ENCODE results near the gene FKBP7.
"Not testable (repeated sequence)": the region's sequence is repeated elsewhere in the genome, so short reads cannot be mapped to it uniquely, and the experiment has no call there.

The FKBP7 gene

DNA sequence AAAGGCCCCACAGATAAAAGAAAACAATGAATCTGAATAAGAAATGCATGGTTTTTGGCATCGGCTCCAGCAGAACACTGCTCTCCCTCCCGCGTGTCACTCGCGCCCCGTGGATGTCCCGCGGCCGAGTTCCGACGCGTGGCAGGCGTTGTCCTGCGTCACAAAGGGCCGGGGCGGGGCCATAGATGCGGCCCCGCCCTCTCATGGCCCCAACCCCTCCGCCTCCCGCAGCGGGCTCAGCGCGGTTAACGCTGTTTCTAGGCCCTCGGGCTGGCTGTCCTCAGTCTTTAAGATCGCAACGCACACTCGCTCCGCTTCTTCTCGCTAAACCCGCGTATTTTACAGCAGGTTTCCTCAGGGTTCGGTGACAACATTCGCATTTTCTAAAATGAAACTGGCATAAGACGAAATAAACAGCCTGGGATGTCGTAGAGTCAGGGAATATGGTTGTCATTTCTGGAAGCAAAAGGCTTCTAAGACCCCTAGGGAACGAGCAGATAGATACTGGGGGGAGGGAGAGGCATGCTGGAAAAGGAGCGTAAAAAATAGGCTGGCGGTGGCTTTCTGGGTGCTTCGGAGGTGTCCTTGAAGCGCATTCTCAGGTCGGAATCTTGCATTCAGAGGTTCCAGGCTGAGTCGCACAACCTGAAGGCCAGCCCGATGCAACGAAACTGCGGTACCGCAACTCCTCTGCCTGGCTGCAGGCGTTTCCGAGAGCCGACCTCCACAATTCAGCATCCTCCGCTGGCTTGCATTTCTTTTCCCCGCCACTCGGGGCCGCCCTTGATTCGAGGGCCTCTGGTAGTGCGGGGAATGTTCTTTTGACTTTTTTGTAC, at the start of gene FKBP7:
Gene FKBP7, minus strand, starts transcription at position 162 of the 836 bp plus-strand sequence. Its CDS starts 101 bp downstream, at position 61.
- peak within 1 kb of the TSS; percentile 92 for H3K27ac ChIP-seq (ENCODE audit: low read length)
- H3K9me3 ChIP-seq (ENCODE audit: control insufficient read depth in 1 of 2, low read length in 2 of 2) = no peaks in the 10 kb centered on the region
- H3K27me3 ChIP-seq (ENCODE audit: low read depth, low read length) = no peaks in the 10 kb centered on the region
- H3K4me3 ChIP-seq (ENCODE audit: low read depth in 1 of 2, low read length in 2 of 2) = peak within 1 kb of the TSS; percentile 72 to 88
- peaks cover 0 to 3% of the 10 kb centered on the region in 2 donors for H3K36me3 ChIP-seq (ENCODE audit: control insufficient read depth in 1 of 2, insufficient read depth in 2 of 2, low read length in 2 of 2)
- peaks cover 14 to 43% of the 10 kb centered on the region in 2 donors for H3K4me1 ChIP-seq (ENCODE audit: control insufficient read depth in 1 of 2, insufficient read depth in 2 of 2, low read length in 2 of 2)

GRCh38 chr2:178527592-178527991, 49.2 kb upstream of the FKBP7 start:
- H3K27me3 ChIP-seq (ENCODE audit: low read depth, low read length) = no peaks in the 10 kb centered on the region
- peaks cover 10 to 14% of the 10 kb centered on the region in 2 donors for H3K36me3 ChIP-seq (ENCODE audit: control insufficient read depth in 1 of 2, insufficient read depth in 2 of 2, low read length in 2 of 2)
- H3K9me3 ChIP-seq (ENCODE audit: control insufficient read depth in 1 of 2, low read length in 2 of 2) = no peaks in the 10 kb centered on the region
- no peak overlapping the region for H3K27ac ChIP-seq (ENCODE audit: low read length)
- H3K4me3 ChIP-seq (ENCODE audit: low read depth in 1 of 2, low read length in 2 of 2) = no peak overlapping the region
- no peaks in the 10 kb centered on the region for H3K4me1 ChIP-seq (ENCODE audit: control insufficient read depth in 1 of 2, insufficient read depth in 2 of 2, low read length in 2 of 2)

DNA sequence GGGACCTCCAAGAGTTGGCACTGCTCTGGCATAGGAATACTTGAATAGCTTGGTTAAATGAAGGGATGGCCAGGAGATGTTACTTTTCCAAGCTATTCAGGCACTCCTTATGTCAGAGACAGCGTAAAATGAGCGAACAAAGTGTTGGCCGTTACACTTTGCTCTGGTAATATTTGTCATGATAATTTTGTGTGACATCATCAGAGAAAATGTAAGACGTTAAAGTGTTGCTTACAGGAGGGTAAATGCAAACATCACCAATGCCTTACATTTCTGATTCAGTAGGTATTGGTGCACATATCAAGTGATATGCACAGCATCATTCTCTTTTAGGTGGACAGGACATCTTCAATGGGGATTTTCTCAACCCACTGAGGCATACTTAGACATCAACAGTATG, 47.9 kb upstream of the FKBP7 start:
- H3K27me3 ChIP-seq (ENCODE audit: low read depth, low read length) = no peaks in the 10 kb centered on the region
- peaks cover under 1 to 2% of the 10 kb centered on the region in 2 donors for H3K36me3 ChIP-seq (ENCODE audit: control insufficient read depth in 1 of 2, insufficient read depth in 2 of 2, low read length in 2 of 2)
- no peak overlapping the region for H3K4me3 ChIP-seq (ENCODE audit: low read depth in 1 of 2, low read length in 2 of 2)
- no peak overlapping the region for H3K27ac ChIP-seq (ENCODE audit: low read length)
- H3K9me3 ChIP-seq (ENCODE audit: control insufficient read depth in 1 of 2, low read length in 2 of 2) = no peaks in the 10 kb centered on the region
- H3K4me1 ChIP-seq (ENCODE audit: control insufficient read depth in 1 of 2, insufficient read depth in 2 of 2, low read length in 2 of 2) = no peaks in the 10 kb centered on the region

- H3K9me3 ChIP-seq (ENCODE audit: control insufficient read depth in 1 of 2, low read length in 2 of 2); H3K27ac ChIP-seq (ENCODE audit: low read length); H3K4me3 ChIP-seq (ENCODE audit: low read depth in 1 of 2, low read length in 2 of 2); H3K27me3 ChIP-seq (ENCODE audit: low read depth, low read length); H3K4me1 ChIP-seq (ENCODE audit: control insufficient read depth in 1 of 2, insufficient read depth in 2 of 2, low read length in 2 of 2); H3K36me3 ChIP-seq (ENCODE audit: control insufficient read depth in 1 of 2, insufficient read depth in 2 of 2, low read length in 2 of 2): not testable (repeated sequence)
Measured at GRCh38 chr2:178525460-178525859, 47.1 kb upstream of the FKBP7 start.

- H3K4me1 ChIP-seq (ENCODE audit: control insufficient read depth in 1 of 2, insufficient read depth in 2 of 2, low read length in 2 of 2); H3K36me3 ChIP-seq (ENCODE audit: control insufficient read depth in 1 of 2, insufficient read depth in 2 of 2, low read length in 2 of 2); H3K9me3 ChIP-seq (ENCODE audit: control insufficient read depth in 1 of 2, low read length in 2 of 2); H3K27ac ChIP-seq (ENCODE audit: low read length); H3K4me3 ChIP-seq (ENCODE audit: low read depth in 1 of 2, low read length in 2 of 2); H3K27me3 ChIP-seq (ENCODE audit: low read depth, low read length): not testable (repeated sequence)
Measured at GRCh38 chr2:178525010-178525409, 46.6 kb upstream of the FKBP7 start.

DNA sequence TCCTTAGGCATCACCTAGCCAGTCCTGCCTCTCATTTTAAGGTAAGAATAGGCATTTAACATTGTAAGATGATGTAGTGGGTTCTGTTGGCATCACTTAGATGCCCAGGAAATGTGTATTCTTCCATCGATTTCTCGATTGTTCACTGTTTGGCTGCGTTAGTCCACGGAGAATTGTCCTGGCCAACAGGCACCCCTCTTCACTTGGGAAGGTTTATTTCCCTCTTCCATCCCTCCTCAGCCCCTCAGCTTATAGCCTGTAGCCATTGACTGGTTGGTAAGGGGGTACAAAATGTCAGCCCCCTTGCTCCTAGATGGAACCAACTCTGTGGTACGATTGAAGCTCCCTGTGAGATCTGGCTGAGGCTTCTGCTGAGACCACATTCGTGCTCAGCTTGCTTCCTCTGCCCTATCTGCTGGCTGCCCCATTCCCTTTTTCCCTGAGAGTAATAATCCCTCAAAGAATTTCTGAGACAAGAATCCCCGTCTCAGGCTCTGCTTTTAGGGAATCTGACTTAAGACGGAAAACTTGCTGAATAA, 45.3 kb upstream of the FKBP7 start:
- peak overlapping the region; percentile 82 for H3K27ac ChIP-seq (ENCODE audit: low read length)
- H3K4me1 ChIP-seq (ENCODE audit: control insufficient read depth in 1 of 2, insufficient read depth in 2 of 2, low read length in 2 of 2) = no peaks in the 10 kb centered on the region
- H3K4me3 ChIP-seq (ENCODE audit: low read depth in 1 of 2, low read length in 2 of 2) = peak overlapping the region; percentile 81 to 88
- no peaks in the 10 kb centered on the region for H3K27me3 ChIP-seq (ENCODE audit: low read depth, low read length)
- no peaks in the 10 kb centered on the region for H3K9me3 ChIP-seq (ENCODE audit: control insufficient read depth in 1 of 2, low read length in 2 of 2)
- peaks cover 3 to 6% of the 10 kb centered on the region in 2 donors for H3K36me3 ChIP-seq (ENCODE audit: control insufficient read depth in 1 of 2, insufficient read depth in 2 of 2, low read length in 2 of 2)

GRCh38 chr2:178522950-178523595, 44.7 kb upstream of the FKBP7 start:
- no peaks in the 10 kb centered on the region for H3K4me1 ChIP-seq (ENCODE audit: control insufficient read depth in 1 of 2, insufficient read depth in 2 of 2, low read length in 2 of 2)
- peak overlapping the region; percentile 82 for H3K27ac ChIP-seq (ENCODE audit: low read length)
- H3K27me3 ChIP-seq (ENCODE audit: low read depth, low read length) = no peaks in the 10 kb centered on the region
- H3K9me3 ChIP-seq (ENCODE audit: control insufficient read depth in 1 of 2, low read length in 2 of 2) = no peaks in the 10 kb centered on the region
- H3K36me3 ChIP-seq (ENCODE audit: control insufficient read depth in 1 of 2, insufficient read depth in 2 of 2, low read length in 2 of 2) = peaks cover 9 to 12% of the 10 kb centered on the region in 2 donors
- peak overlapping the region; percentile 81 to 88 for H3K4me3 ChIP-seq (ENCODE audit: low read depth in 1 of 2, low read length in 2 of 2)

DNA sequence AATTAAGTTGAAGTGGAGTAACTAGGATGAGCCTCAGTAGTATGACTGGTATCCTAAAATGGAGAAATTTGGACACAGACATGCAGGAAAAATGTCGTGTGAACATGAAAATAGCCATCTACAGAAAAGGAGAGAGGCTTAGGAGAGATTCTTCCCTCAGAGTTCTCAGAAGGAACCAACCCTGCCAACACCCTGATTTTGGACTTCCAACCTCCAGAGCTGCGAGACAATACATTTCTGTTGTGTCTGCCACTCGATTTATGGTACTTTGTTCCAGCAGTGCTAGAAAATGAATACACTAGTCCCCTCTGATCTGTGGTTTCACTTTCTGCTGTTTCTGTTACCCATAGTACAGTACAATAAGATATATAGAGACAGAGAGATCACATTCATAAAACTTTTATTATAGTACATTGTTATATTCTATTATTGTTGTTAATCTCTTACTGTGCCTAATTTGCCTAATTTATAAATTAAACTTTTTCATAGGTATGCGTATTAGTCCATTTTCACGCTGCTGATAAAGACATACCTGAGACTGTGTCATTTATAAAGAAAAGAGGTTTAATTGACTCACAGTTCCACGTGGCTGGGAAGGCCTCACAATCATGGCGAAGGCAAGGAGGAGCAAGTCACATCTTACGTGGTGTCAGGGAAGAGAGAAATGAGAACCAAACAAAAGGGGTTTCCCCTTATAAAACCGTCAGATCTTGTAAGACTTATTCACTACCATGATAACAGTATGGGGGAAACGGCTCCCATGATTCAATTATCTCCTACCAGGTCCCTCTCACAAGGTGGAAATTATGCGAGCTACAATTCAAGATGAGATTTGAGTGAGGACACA, 43.1 kb upstream of the FKBP7 start:
- no peaks in the 10 kb centered on the region for H3K4me1 ChIP-seq (ENCODE audit: control insufficient read depth in 1 of 2, insufficient read depth in 2 of 2, low read length in 2 of 2)
- no peaks in the 10 kb centered on the region for H3K9me3 ChIP-seq (ENCODE audit: control insufficient read depth in 1 of 2, low read length in 2 of 2)
- H3K27ac ChIP-seq (ENCODE audit: low read length) = no peak overlapping the region
- no peak overlapping the region for H3K4me3 ChIP-seq (ENCODE audit: low read depth in 1 of 2, low read length in 2 of 2)
- no peaks in the 10 kb centered on the region for H3K27me3 ChIP-seq (ENCODE audit: low read depth, low read length)
- peaks cover 12 to 18% of the 10 kb centered on the region in 2 donors for H3K36me3 ChIP-seq (ENCODE audit: control insufficient read depth in 1 of 2, insufficient read depth in 2 of 2, low read length in 2 of 2)

GRCh38 chr2:178517496-178517895, 39.1 kb upstream of the FKBP7 start:
- no peaks in the 10 kb centered on the region for H3K4me1 ChIP-seq (ENCODE audit: control insufficient read depth in 1 of 2, insufficient read depth in 2 of 2, low read length in 2 of 2)
- H3K4me3 ChIP-seq (ENCODE audit: low read depth in 1 of 2, low read length in 2 of 2) = no peak overlapping the region
- no peak overlapping the region for H3K27ac ChIP-seq (ENCODE audit: low read length)
- H3K36me3 ChIP-seq (ENCODE audit: control insufficient read depth in 1 of 2, insufficient read depth in 2 of 2, low read length in 2 of 2) = peaks cover 12 to 22% of the 10 kb centered on the region in 2 donors
- H3K9me3 ChIP-seq (ENCODE audit: control insufficient read depth in 1 of 2, low read length in 2 of 2) = no peaks in the 10 kb centered on the region
- H3K27me3 ChIP-seq (ENCODE audit: low read depth, low read length) = no peaks in the 10 kb centered on the region

GRCh38 chr2:178514664-178515063, 36.3 kb upstream of the FKBP7 start:
- peaks cover 17 to 37% of the 10 kb centered on the region in 2 donors for H3K36me3 ChIP-seq (ENCODE audit: control insufficient read depth in 1 of 2, insufficient read depth in 2 of 2, low read length in 2 of 2)
- no peaks in the 10 kb centered on the region for H3K27me3 ChIP-seq (ENCODE audit: low read depth, low read length)
- H3K4me1 ChIP-seq (ENCODE audit: control insufficient read depth in 1 of 2, insufficient read depth in 2 of 2, low read length in 2 of 2) = no peaks in the 10 kb centered on the region
- H3K4me3 ChIP-seq (ENCODE audit: low read depth in 1 of 2, low read length in 2 of 2) = no peak overlapping the region
- no peaks in the 10 kb centered on the region for H3K9me3 ChIP-seq (ENCODE audit: control insufficient read depth in 1 of 2, low read length in 2 of 2)
- no peak overlapping the region for H3K27ac ChIP-seq (ENCODE audit: low read length)

DNA sequence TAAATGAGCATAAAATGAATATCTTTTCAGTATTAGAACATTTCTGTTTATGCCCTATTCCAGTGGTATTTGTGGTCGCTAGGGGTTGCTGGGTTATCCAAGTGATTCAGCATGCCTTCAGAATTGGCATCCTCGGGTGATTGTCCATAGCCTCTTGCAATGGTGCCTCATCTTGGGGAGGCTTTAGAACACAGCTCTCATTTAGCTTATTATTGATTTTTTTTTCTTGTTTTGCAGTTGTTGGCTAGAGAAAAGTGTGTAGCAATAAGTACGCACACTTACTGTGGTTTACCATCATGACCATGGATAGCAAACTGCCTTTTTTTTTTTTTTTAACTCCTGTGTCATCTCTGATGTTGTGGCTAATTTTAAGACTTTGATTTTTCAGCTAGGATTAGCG, 35.5 kb upstream of the FKBP7 start:
- Histone ChIP-seq H3K4me3 (ENCODE audit: low read depth in 1 of 2, low read length in 2 of 2) (no peak overlapping the region), H3K9me3 (ENCODE audit: control insufficient read depth in 1 of 2, low read length in 2 of 2) (no peaks in the 10 kb centered on the region), H3K4me1 (ENCODE audit: control insufficient read depth in 1 of 2, insufficient read depth in 2 of 2, low read length in 2 of 2) (no peaks in the 10 kb centered on the region), H3K27me3 (ENCODE audit: low read depth, low read length) (no peaks in the 10 kb centered on the region), H3K36me3 (ENCODE audit: control insufficient read depth in 1 of 2, insufficient read depth in 2 of 2, low read length in 2 of 2) (peaks cover 16 to 37% of the 10 kb centered on the region in 2 donors), H3K27ac (ENCODE audit: low read length) (no peak overlapping the region)

All from muscle layer of duodenum (tissue), 2 donors.